K562 (cell line): ENCODE results near the gene TIGAR. TPM values are rescaled to one million over a fixed set of nuclear protein-coding genes. Genes with fewer than 3 reads are reported as not detected.

Experiments used
- ATAC-seq: fragments of 200-7000 bp; cut with Tn5 transposase; 3 replicates; pipeline ENCODE4 v1.9.1; 2020; ENCODE audit warnings: moderate library complexity
- BruUV-seq: library from RNA; stranded (reverse); fragments of 400-500 nt; replicated peaks from 2 replicates; lab custom pipeline; 2021; lab: Mats Ljungman, UMichigan
- CTCF ChIA-PET: fragments of 300-600 bp; formaldehyde crosslinking; extraction: SDS; loops from one replicate; lab custom pipeline; 2021; ENCODE audit warnings: low intra/inter-chr PET ratio; lab: Yijun Ruan, JAX
- POLR2A ChIA-PET: fragments of 300-600, 350-650 bp; sonication (Branson Sonifier 250); formaldehyde crosslinking; extraction: SDS; loops from one replicate; lab custom pipeline; 2021; ENCODE audit warnings: antibody characterized with exemption, inconsistent platforms; lab: Yijun Ruan, JAX
- DNase-seq, 4 experiments: peaks; one replicate each; pipeline versions ENCODE4 v3.0.0 to v3.0.0-alpha.2; 2011 to 2018; ENCODE audit warnings: low spot score in 3 of 4, mixed read lengths in 3 of 4; ENCODE audit errors: extremely low read depth in 1 of 4
- FAIRE-seq: peaks from 2 replicates; lab custom pipeline; 2011; peaks lifted over from hg19 to GRCh38; lab: Jason Lieb, UNC
- H2AFZ ChIP-seq: 2 replicates; pipeline ENCODE4 v1.6.0; 2011; ENCODE audit warnings: low read depth, low read length, control low read depth, inconsistent platforms
- H3K27ac ChIP-seq: fragments of 200-600 bp; 3 replicates; pipeline ENCODE4 v1.8.0; 2011; ENCODE audit warnings: low read depth, mild to moderate bottlenecking, control low read depth, inconsistent platforms, low read length, moderate library complexity, mixed read lengths; ENCODE audit errors: extremely low read depth
- H3K27me3 ChIP-seq, 2 experiments: fragments of 300-600 bp in 1 of 2; 2 replicates in 1 of 2; 3 replicates in 1 of 2; pipeline versions ENCODE4 v1.6.0 to v1.8.0; 2011; ENCODE audit warnings: inconsistent platforms in 2 of 2, low read length in 2 of 2, mild to moderate bottlenecking in 1 of 2, mixed read lengths in 1 of 2, moderate library complexity in 1 of 2; ENCODE audit not compliant: control insufficient read depth in 2 of 2, insufficient read depth in 2 of 2
- H3K36me3 ChIP-seq: fragments of 300-600 bp; 3 replicates; pipeline ENCODE4 v1.8.0; 2011; ENCODE audit warnings: mild to moderate bottlenecking, low read length, inconsistent platforms; ENCODE audit not compliant: control insufficient read depth, insufficient read depth
- H3K4me1 ChIP-seq, 2 experiments: fragments of 200-600 bp in 1 of 2; replicated peaks in 1 of 2; 2 replicates in 1 of 2; 3 replicates in 1 of 2; pipeline versions ENCODE4 v1.5.1 to v1.8.0; 2011; ENCODE audit warnings: inconsistent platforms in 2 of 2, low read length in 2 of 2, mild to moderate bottlenecking in 1 of 2, mixed read lengths in 1 of 2, moderate library complexity in 1 of 2; ENCODE audit not compliant: control insufficient read depth in 2 of 2, insufficient read depth in 2 of 2
- H3K4me2 ChIP-seq: 2 replicates; pipeline ENCODE4 v1.6.1; 2011; ENCODE audit warnings: low read length, control low read depth, inconsistent platforms, mixed read lengths; ENCODE audit not compliant: insufficient read depth
- H3K4me3 ChIP-seq: fragments of 200-600 bp; sonication (generic), shearing (Covaris generic); 2 replicates; pipeline ENCODE4 v1.5.1; 2016; ENCODE audit warnings: control low read depth, inconsistent platforms
- H3K79me2 ChIP-seq: fragments of 200-600 bp; 3 replicates; pipeline ENCODE4 v1.8.0; 2011; ENCODE audit warnings: low read length, inconsistent platforms; ENCODE audit not compliant: control insufficient read depth, insufficient read depth
- H3K9ac ChIP-seq, 2 experiments: 2 replicates each; pipeline versions ENCODE4 v1.6.0 to v1.6.1; 2011; ENCODE audit warnings: low read depth in 2 of 2, low read length in 2 of 2, control low read depth in 1 of 2, inconsistent platforms in 1 of 2, mild to moderate bottlenecking in 1 of 2, mixed read lengths in 1 of 2; ENCODE audit not compliant: insufficient read depth in 1 of 2
- H3K9me1 ChIP-seq: one replicate; pipeline ENCODE4 v1.6.0; 2011; ENCODE audit warnings: inconsistent platforms, mild to moderate bottlenecking, low read length, moderate library complexity; ENCODE audit not compliant: control insufficient read depth, insufficient read depth
- H3K9me3 ChIP-seq: replicated peaks from 2 replicates; pipeline ENCODE4 v1.5.1; 2011; ENCODE audit warnings: low read depth, low read length, inconsistent platforms; ENCODE audit not compliant: control insufficient read depth, insufficient read depth
- H4K20me1 ChIP-seq: replicated peaks from 2 replicates; pipeline ENCODE4 v1.6.1; 2011; ENCODE audit warnings: low read length, inconsistent platforms, mixed read lengths; ENCODE audit not compliant: control insufficient read depth, insufficient read depth
- C11orf30 ChIP-seq: fragments of 450-650 bp; IDR thresholded peaks from 2 replicates; pipeline ENCODE4 v1.6.1; 2016; ENCODE audit warnings: low read depth, mild to moderate bottlenecking
- CREB3 ChIP-seq: fragments of 450-650 bp; conservative IDR thresholded peaks from 2 replicates; pipeline ENCODE4 v1.6.1; 2016; ENCODE audit warnings: missing genetic modification characterization, low read depth, mild to moderate bottlenecking, missing compliant biosample characterization, moderate library complexity
- GTF2E2 ChIP-seq: fragments of 200-800 bp; sonication (Bioruptor generic); IDR thresholded peaks from 2 replicates; pipeline ENCODE4 v1.6.1; 2016; ENCODE audit warnings: missing genetic modification characterization, missing compliant biosample characterization
- HBP1 ChIP-seq: fragments of 450-650 bp; formaldehyde crosslinking; IDR thresholded peaks from 2 replicates; pipeline ENCODE4 v1.4.0; 2022; ENCODE audit warnings: missing genetic modification characterization
- KAT7 ChIP-seq: sonication (generic); formaldehyde crosslinking; IDR thresholded peaks from 2 replicates; pipeline ENCODE4 v1.8.0; 2022; ENCODE audit warnings: missing genetic modification reagents, mild to moderate bottlenecking, borderline replicate concordance
- KDM5B ChIP-seq: fragments of 200-600 bp; sonication (generic); IDR thresholded peaks from 2 replicates; pipeline ENCODE4 v1.6.1; 2012; ENCODE audit warnings: low read depth, mild to moderate bottlenecking, moderate library complexity, low read length, control low read depth, inconsistent platforms; ENCODE audit not compliant: insufficient replicate concordance
- MAFG ChIP-seq: fragments of 450-650 bp; conservative IDR thresholded peaks from 2 replicates; pipeline ENCODE4 v1.6.1; 2016; ENCODE audit warnings: missing genetic modification characterization, missing compliant biosample characterization
- MAFK ChIP-seq: IDR thresholded peaks from 2 replicates; pipeline ENCODE4 v1.6.1; 2011; ENCODE audit warnings: low read length, improper control_type of control experiment
- MEIS2 ChIP-seq: fragments of 450-650 bp; IDR thresholded peaks from 2 replicates; pipeline ENCODE4 v1.6.1; 2014; ENCODE audit warnings: mild to moderate bottlenecking; ENCODE audit not compliant: partially characterized antibody
- NFE2L1 ChIP-seq: fragments of 450-650 bp; IDR thresholded peaks from 2 replicates; pipeline ENCODE4 v1.6.1; 2016; ENCODE audit warnings: missing genetic modification characterization, low read depth, mild to moderate bottlenecking, missing compliant biosample characterization, moderate library complexity, borderline replicate concordance
- SMC3 ChIP-seq: conservative IDR thresholded peaks from 2 replicates; pipeline ENCODE4 v1.6.1; 2011; ENCODE audit warnings: low read depth, low read length, improper control_type of control experiment; ENCODE audit not compliant: insufficient read depth
- ZBTB49 ChIP-seq: sonication (generic); formaldehyde crosslinking; IDR thresholded peaks from 2 replicates; pipeline ENCODE4 v1.8.0; 2022; ENCODE audit warnings: missing genetic modification reagents, mild to moderate bottlenecking, borderline replicate concordance
- ZNF316 ChIP-seq: fragments of 450-650 bp; IDR thresholded peaks from 2 replicates; pipeline ENCODE4 v1.6.1; 2016
- WGBS: fragments of 100-300 bp; shearing (Covaris generic); methylation state at CpG from one replicate; pipeline ENCODE4 v1.1.6; 2016; ENCODE audit warnings: low coverage, mixed read lengths; ENCODE audit not compliant: insufficient coverage; ENCODE audit errors: missing lambda C conversion rate; 5-methylcytosine and 5-hydroxymethylcytosine counted together
- in situ Hi-C: fragments of 300-500 bp; cut with MboI; formaldehyde crosslinking; loops from 4 replicates; pipeline ENCODE4 v1.15.0; 2018; ENCODE audit warnings: inconsistent platforms, mixed read lengths
- intact Hi-C: fragments of 100-400 bp; cut with micrococcal nuclease; formaldehyde crosslinking; loops from 2 replicates; pipeline ENCODE4 v1.14.2; 2022
- polyA plus RNA-seq, 8 experiments: library from polyadenylated mRNA; depleted of rRNA in 4 of 8; stranded (reverse) in 5 of 8; unstranded in 3 of 8; fragments of >200 nt; fragmentation: Nextera tagmentation in 2 of 8; fragmentation: Illumina TruSeq in 1 of 8; extraction: Ambion mirVana in 2 of 8; extraction: Trizol in 1 of 8; gene quantifications; 2 replicates each; pipeline versions ENCODE4 v1.2.1 to v1.2.3, GENCODE V29; 2011 to 2014; ENCODE audit warnings: inconsistent platforms in 1 of 8, missing spikeins in 1 of 8
- total RNA-seq, 7 experiments: library from RNA; depleted of rRNA in 6 of 7; stranded (reverse); fragments of >200 nt in 6 of 7; fragmentation: Illumina TruSeq in 2 of 7; extraction: Trizol in 2 of 7; gene quantifications; 2 replicates each; pipeline versions ENCODE4 v1.2.1 to v1.2.3, GENCODE V29; 2011 to 2021; ENCODE audit warnings: low replicate concordance in 1 of 7
- TF ChIP-seq, protein P1 (sequence below): fragments of 250-450 bp; sonication (Bioruptor Pico); IDR thresholded peaks from 2 replicates; pipeline ENCODE4 v1.8.0; 2022; ENCODE audit warnings: moderate library complexity, mild to moderate bottlenecking, inconsistent platforms
- TF ChIP-seq, protein P2 (sequence below): sonication (generic); formaldehyde crosslinking; IDR thresholded peaks from 2 replicates; pipeline ENCODE4 v1.9.0; 2022; ENCODE audit warnings: mild to moderate bottlenecking, missing genetic modification reagents

Gene TIGAR
- total and polyA plus RNA-seq, 9 of the 15 experiments (the other 6 are each of a cell fraction or from before 2014, with no cell fraction given), result 0.11 to 1.0 (median 0.53) TPM; not detected in 2

DNA sequence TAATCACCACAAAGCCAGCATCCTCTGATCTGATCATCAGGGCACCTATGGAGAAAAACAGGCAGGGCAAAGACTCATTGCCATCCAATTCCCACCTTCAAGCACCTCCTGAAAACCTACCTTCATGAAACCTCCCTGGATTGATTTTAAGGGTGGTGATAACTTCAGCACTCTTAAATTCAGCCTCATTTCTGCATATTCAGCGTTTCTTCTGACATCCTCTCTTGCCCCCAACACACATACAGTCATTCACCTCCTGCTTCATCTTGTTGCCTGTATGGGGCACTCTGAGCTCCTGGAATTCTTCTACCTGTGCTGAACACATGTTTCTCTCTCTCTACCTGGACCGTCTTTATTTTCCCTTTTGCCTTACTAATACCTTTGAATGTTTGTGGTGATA is 51.6 kb downstream of the TIGAR start:
- 0% methylated on average over 2 of the region's 2 CpGs for WGBS
- Histone ChIP-seq H4K20me1 (no peaks in the 10 kb centered on the region), H3K9ac (no peak overlapping the region), H3K9me1 (no peaks in the 10 kb centered on the region), H3K4me3 (no peak overlapping the region), H3K9me3 (no peaks in the 10 kb centered on the region)
- TF ChIP-seq ZNF316, result peak; percentile 77
- no peak for TF ChIP-seq NFE2L1 (tag)
- no peak for TF ChIP-seq GTF2E2 (tag)
- no peak for TF ChIP-seq CREB3 (tag)
- TF ChIP-seq ZBTB49 (CRISPR knock-in tag), result no peak
- TF ChIP-seq KAT7 (CRISPR knock-in tag), result no peak
- TF ChIP-seq, protein P1, sequence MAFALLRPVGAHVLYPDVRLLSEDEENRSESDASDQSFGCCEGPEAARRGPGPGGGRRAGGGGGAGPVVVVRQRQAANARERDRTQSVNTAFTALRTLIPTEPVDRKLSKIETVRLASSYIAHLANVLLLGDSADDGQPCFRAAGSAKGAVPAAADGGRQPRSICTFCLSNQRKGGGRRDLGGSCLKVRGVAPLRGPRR (CRISPR knock-in tag), result no peak
- no peak for TF ChIP-seq HBP1 (CRISPR knock-in tag)
- no peak for TF ChIP-seq SMC3
- peak; percentile 51 for TF ChIP-seq C11orf30
- TF ChIP-seq MAFK, result 0 out of 2 replicates have a peak, but pooled peaks have one; percentile 17
- TF ChIP-seq, protein P2, sequence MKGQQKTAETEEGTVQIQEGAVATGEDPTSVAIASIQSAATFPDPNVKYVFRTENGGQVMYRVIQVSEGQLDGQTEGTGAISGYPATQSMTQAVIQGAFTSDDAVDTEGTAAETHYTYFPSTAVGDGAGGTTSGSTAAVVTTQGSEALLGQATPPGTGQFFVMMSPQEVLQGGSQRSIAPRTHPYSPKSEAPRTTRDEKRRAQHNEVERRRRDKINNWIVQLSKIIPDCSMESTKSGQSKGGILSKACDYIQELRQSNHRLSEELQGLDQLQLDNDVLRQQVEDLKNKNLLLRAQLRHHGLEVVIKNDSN (CRISPR knock-in tag), result no peak
- TF ChIP-seq MEIS2, result no peak
- TF ChIP-seq MAFG (tag), result 0 out of 2 replicates have a peak, but pooled peaks have one; percentile 32
- no peak for TF ChIP-seq KDM5B
- TF ChIP-seq, all 486 proteins: peak for 4
- no peak for FAIRE-seq
- BruUV-seq, result no TSS peak
- in situ Hi-C loops (no loop called here), intact Hi-C loops (no loop called here)
- no peak for ATAC-seq
- DNase-seq, result no peak
- Histone ChIP-seq H3K4me2 (no peak overlapping the region), H3K36me3 (no peaks in the 10 kb centered on the region), H2AFZ (no peak overlapping the region), H3K27me3 (peaks cover 10 to 20% of the 10 kb centered on the region in 2 experiments; a peak in 4 of 5 replicates), H3K27ac (no peak overlapping the region), H3K79me2 (no peaks in the 10 kb centered on the region), H3K4me1 (peaks cover 0 to 6% of the 10 kb centered on the region in 2 experiments; a peak in 2 of 5 replicates)
- POLR2A ChIA-PET, result interaction anchor here (1.6 kb wide), 1 partner anchor 9 kb away, joined by 3 read pairs; no protein-coding TSS in a partner anchor
- CTCF ChIA-PET, result no interaction called here
